Body of pancreas (tissue), 4 donors: ENCODE measurements around the gene CDK14.

ENCODE experiments used
- POLR2A ChIP-seq, 3 donors: fragments of 450-650 bp; IDR thresholded peaks; one replicate each; pipeline ENCODE4 v1.6.1; 2016; ENCODE audit warnings: antibody characterized with exemption in 3 of 3, mild to moderate bottlenecking in 2 of 3
- TF ChIP-seq, protein P1 (sequence below), 7 experiments: fragments of 450-650 bp in 4 of 7; fragments of 200-600 bp in 3 of 7; sonication (generic) in 3 of 7; IDR thresholded peaks; one replicate each; pipeline ENCODE4 v1.5.1; 2016 to 2019; ENCODE audit warnings: antibody characterized with exemption in 7 of 7

DNA sequence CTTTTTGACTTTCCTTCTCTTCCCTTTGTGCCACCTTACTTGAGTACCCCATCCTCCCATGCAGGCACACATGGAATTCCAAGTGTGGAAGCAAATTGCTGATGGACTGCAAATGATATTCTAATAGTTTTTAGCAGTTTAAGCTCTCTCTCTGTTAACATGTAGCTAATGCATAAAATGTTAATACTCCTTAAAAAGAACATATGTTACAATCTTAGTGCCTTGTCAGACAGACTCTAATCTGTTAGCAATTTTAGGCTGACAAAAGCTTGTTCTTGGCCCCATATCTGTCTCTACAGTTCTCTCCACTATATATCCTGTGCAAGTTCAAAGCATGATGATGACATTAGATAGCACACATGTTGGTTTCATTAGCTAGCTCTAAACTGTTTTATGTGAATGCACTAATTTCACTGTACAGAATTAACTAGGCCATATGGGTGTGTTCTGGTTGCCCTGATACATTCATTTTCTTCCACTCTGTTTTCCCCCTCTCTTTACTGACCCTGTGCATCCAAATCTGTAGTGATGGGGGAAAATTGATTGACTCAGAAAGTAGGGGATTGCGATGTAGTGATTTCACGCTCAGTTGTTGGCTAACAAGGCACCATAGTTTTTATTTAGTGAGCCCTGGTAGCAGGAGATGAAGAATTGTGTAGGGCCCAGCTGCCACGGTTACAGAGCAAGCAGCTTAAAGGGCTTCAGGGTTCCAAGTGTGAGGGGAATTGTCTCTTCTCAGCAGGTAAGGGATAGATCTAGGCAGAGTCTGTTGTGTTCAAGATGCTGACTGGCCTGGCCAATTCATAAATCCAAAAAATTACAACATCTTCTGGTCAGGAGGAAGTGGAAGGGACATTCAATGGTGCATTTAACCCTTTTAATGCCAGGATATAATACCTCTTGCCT lies 553.5 kb downstream of the CDK14 start:
- TF ChIP-seq, protein P1, sequence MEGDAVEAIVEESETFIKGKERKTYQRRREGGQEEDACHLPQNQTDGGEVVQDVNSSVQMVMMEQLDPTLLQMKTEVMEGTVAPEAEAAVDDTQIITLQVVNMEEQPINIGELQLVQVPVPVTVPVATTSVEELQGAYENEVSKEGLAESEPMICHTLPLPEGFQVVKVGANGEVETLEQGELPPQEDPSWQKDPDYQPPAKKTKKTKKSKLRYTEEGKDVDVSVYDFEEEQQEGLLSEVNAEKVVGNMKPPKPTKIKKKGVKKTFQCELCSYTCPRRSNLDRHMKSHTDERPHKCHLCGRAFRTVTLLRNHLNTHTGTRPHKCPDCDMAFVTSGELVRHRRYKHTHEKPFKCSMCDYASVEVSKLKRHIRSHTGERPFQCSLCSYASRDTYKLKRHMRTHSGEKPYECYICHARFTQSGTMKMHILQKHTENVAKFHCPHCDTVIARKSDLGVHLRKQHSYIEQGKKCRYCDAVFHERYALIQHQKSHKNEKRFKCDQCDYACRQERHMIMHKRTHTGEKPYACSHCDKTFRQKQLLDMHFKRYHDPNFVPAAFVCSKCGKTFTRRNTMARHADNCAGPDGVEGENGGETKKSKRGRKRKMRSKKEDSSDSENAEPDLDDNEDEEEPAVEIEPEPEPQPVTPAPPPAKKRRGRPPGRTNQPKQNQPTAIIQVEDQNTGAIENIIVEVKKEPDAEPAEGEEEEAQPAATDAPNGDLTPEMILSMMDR (IDR thresholded peaks at IDR 0.05), result no peak
- TF ChIP-seq POLR2A (IDR thresholded peaks at IDR 0.05), result no peak
